ENCODE data around the gene CCDC40. TPM values are rescaled to one million over a fixed set of nuclear protein-coding genes. Genes with fewer than 3 reads are reported as not detected.

CCDC40 gene
- total RNA-seq, 2 experiments from 2014 or later, result 0.64 to 0.77 TPM

DNA sequence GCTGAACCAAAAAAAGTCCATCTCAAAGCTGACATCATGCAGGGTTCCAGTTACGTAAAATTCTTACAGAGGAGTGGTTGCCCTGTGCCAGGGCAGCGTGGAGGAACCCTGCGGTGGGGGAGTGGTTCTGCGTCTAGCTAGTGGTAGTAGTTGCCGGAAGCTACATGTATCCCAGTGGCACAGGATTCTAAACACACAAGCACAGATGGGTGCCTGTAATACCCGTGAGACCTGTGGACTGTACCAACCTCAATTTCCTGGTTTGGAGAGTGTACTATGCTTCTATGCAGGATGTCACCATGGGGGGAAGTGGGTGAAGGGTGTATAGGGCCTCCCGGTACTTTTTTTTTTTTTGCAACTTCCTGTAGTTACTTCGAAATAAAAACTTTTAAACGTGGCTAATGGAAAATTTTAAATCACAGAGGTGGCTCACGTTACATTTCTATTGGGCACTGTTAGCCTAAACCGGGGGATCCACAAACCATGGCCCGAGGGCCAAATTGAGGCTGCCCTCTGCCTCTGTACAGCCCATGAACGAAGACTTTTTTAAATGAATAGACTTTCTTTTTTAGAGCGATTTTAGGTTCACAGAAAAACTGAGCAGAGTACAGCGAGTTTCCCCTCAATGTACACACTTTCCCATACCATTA lies 39.3 kb upstream of the CCDC40 start:
- H3K27me3 ChIP-seq (ENCODE audit: control insufficient read depth in 1 of 2, insufficient read depth in 2 of 2, low read length in 2 of 2), result no peaks in the 10 kb centered on the region
- peak overlapping the region; percentile 41 for H3K4me3 ChIP-seq (ENCODE audit: low read length)
- Mint-ChIP-seq H3K4me3 (peak overlapping the region; percentile 85), H3K27ac (peak overlapping the region; percentile 87), H3K27me3 (no peaks in the 10 kb centered on the region), H3K9me3 (no peaks in the 10 kb centered on the region), H3K36me3 (ENCODE audit: low read depth) (no peaks in the 10 kb centered on the region), H3K4me1 (ENCODE audit: low read depth) (peaks cover 51% of the 10 kb centered on the region)
- DNase-seq, result peak; percentile 45 to 98 (median 66)
- H3K9me3 ChIP-seq (ENCODE audit: control insufficient read depth in 1 of 2, insufficient read depth in 1 of 2, low read length in 2 of 2), result peaks cover 0 to 5% of the 10 kb centered on the region in 2 experiments
- TF ChIP-seq, protein P1, sequence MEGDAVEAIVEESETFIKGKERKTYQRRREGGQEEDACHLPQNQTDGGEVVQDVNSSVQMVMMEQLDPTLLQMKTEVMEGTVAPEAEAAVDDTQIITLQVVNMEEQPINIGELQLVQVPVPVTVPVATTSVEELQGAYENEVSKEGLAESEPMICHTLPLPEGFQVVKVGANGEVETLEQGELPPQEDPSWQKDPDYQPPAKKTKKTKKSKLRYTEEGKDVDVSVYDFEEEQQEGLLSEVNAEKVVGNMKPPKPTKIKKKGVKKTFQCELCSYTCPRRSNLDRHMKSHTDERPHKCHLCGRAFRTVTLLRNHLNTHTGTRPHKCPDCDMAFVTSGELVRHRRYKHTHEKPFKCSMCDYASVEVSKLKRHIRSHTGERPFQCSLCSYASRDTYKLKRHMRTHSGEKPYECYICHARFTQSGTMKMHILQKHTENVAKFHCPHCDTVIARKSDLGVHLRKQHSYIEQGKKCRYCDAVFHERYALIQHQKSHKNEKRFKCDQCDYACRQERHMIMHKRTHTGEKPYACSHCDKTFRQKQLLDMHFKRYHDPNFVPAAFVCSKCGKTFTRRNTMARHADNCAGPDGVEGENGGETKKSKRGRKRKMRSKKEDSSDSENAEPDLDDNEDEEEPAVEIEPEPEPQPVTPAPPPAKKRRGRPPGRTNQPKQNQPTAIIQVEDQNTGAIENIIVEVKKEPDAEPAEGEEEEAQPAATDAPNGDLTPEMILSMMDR (IDR thresholded peaks at IDR 0.05), result no peak
- H3K4me1 ChIP-seq (ENCODE audit: insufficient read depth, low read length), result peaks cover 58% of the 10 kb centered on the region
- intact Hi-C loops (cut with DNase I, micrococcal nuclease), result loop anchor here (2.0 to 10.0 kb wide), 3 partner anchors 40 to 922 kb away; partner anchors contain the start of genes CCDC40 (in 1 of the 2), ENGASE (in 1 of the 2) and TBC1D16 (in 1 of the 2)
- POLR2A ChIA-PET, result interaction anchor here (0.6 to 2.3 kb wide), 9 partner anchors 10 to 251 kb away, joined by 3 to 12 read pairs (median 4); partner anchors contain the start of genes CBX4, CBX8 and GAA
- CTCF ChIA-PET, result interaction anchor here (0.7 to 1.9 kb wide), 5 partner anchors 9 to 251 kb away, joined by 4 to 7 read pairs (median 5); partner anchors contain the start of gene GAA
- H3K27ac ChIP-seq (ENCODE audit: low read depth in 1 of 2, low read length in 2 of 2), result peak overlapping the region; percentile 76 to 93
- H3K36me3 ChIP-seq (ENCODE audit: insufficient read depth, low read length), result no peaks in the 10 kb centered on the region
- peak; percentile 95 for ATAC-seq (ENCODE audit: poor library complexity)

DNA sequence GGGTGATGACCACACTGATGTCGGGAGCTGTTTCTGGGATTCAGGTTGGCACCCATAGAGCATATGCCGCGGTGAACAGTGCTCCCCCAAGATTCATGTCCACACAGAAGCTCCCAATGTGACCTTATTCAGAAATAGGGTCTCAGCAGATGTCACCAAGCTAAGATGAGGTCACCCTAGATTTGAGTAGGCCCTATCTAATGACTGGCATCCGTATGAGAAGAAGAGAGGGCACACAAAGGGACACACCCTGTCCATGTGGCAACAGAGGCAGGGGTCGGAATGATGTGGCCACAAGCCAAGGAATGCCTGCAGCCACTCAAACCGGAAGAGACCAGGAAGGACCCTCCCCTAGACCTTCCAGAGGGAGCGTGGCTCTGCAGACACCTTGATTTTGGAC lies 36.3 kb upstream of the CCDC40 start:
- H3K36me3 Mint-ChIP-seq (ENCODE audit: low read depth), result no peaks in the 10 kb centered on the region
- CTCF ChIA-PET, result interaction anchor here (0.8 to 1.6 kb wide), 2 partner anchors 8 kb away, joined by 3 to 6 read pairs; no protein-coding TSS in a partner anchor
- POLR2A ChIA-PET, result no interaction called here
- ATAC-seq (ENCODE audit: poor library complexity) (no peak), DNase-seq (no peak)
- Histone ChIP-seq H3K27ac (ENCODE audit: low read depth in 1 of 2, low read length in 2 of 2) (no peak overlapping the region), H3K27me3 (ENCODE audit: control insufficient read depth in 1 of 2, insufficient read depth in 2 of 2, low read length in 2 of 2) (no peaks in the 10 kb centered on the region), H3K9me3 (ENCODE audit: control insufficient read depth in 1 of 2, insufficient read depth in 1 of 2, low read length in 2 of 2) (peaks cover 0 to 5% of the 10 kb centered on the region in 2 experiments), H3K36me3 (ENCODE audit: insufficient read depth, low read length) (no peaks in the 10 kb centered on the region), H3K4me1 (ENCODE audit: insufficient read depth, low read length) (peaks cover 37% of the 10 kb centered on the region), H3K4me3 (ENCODE audit: low read length) (no peak overlapping the region)
- H3K27ac Mint-ChIP-seq, result no peak overlapping the region
- H3K9me3 Mint-ChIP-seq, result no peaks in the 10 kb centered on the region
- H3K4me3 Mint-ChIP-seq, result no peak overlapping the region
- H3K4me1 Mint-ChIP-seq (ENCODE audit: low read depth), result peaks cover 32% of the 10 kb centered on the region
- TF ChIP-seq, protein P1 (IDR thresholded peaks at IDR 0.05), result no peak
- intact Hi-C loops (cut with DNase I, micrococcal nuclease), result loop anchor here in 1 of 2 experiments (10.0 kb wide), 1 partner anchor 255 kb away; no protein-coding TSS in a partner anchor
- no peaks in the 10 kb centered on the region for H3K27me3 Mint-ChIP-seq

DNA sequence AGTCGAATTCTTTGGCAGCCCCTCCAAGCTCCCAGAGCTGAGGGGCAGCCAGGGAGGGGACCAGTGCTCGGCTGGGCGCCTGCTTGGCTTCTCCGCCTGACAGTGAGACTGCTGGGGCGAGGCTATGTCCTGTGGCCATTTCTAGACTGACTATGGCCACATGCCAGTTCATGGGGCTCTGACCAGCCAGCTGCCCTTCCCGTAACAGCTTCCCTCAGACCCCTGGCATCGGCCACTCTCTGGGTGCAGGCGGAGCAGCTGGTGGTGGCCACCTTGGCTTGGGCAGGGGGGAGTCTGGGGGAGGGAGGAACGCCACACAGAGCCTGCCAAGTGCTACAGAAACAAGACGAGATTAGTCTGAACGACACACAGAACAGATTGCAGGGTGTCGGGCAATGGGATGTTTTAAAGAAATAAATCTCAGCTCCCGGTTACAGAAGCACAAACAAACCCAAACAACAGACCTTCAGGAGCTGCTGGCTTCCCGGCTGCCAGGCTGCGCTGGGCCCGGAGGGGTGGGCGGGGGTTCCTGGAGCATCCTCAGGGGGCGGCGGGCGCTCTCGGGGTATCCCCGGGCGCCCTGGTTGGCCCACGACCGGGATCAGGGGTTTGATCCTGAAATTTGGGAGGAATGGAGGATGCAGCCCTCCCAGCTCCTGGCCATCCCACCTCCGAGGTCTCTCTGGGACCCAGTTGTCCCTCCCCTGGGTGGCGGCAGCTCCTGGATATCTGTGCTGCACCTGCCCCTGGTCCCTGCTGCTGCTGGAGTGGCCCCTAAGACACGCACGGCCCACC lies 35.3 kb upstream of the CCDC40 start:
- ATAC-seq (ENCODE audit: poor library complexity) (no peak), DNase-seq (no peak)
- ChIA-PET CTCF (interaction anchor here (0.8 kb wide), 1 partner anchor 9 kb away, joined by 3 read pairs; no protein-coding TSS in a partner anchor), POLR2A (no interaction called here)
- Histone ChIP-seq H3K9me3 (ENCODE audit: control insufficient read depth in 1 of 2, insufficient read depth in 1 of 2, low read length in 2 of 2) (peaks cover 0 to 5% of the 10 kb centered on the region in 2 experiments), H3K4me3 (ENCODE audit: low read length) (no peak overlapping the region), H3K27ac (ENCODE audit: low read depth in 1 of 2, low read length in 2 of 2) (no peak overlapping the region), H3K27me3 (ENCODE audit: control insufficient read depth in 1 of 2, insufficient read depth in 2 of 2, low read length in 2 of 2) (no peaks in the 10 kb centered on the region), H3K4me1 (ENCODE audit: insufficient read depth, low read length) (peaks cover 44% of the 10 kb centered on the region), H3K36me3 (ENCODE audit: insufficient read depth, low read length) (no peaks in the 10 kb centered on the region)
- Mint-ChIP-seq H3K36me3 (ENCODE audit: low read depth) (no peaks in the 10 kb centered on the region), H3K27me3 (no peaks in the 10 kb centered on the region), H3K4me1 (ENCODE audit: low read depth) (peaks cover 32% of the 10 kb centered on the region), H3K9me3 (no peaks in the 10 kb centered on the region), H3K4me3 (no peak overlapping the region), H3K27ac (no peak overlapping the region)
- TF ChIP-seq, protein P1 (IDR thresholded peaks at IDR 0.05), result no peak
- intact Hi-C loops (cut with DNase I, micrococcal nuclease), result loop anchor here in 1 of 2 experiments (10.0 kb wide), 1 partner anchor 254 kb away; no protein-coding TSS in a partner anchor

All from CD4-positive, alpha-beta T cell (primary cell).